ENCODE results near the gene MRPL16.
A peak's percentile ranks its signal among the peaks of the same experiment; 100 is the strongest.
"Not testable (repeated sequence)": the region's sequence is repeated elsewhere in the genome, so short reads cannot be mapped to it uniquely, and the experiment has no call there.

The MRPL16 gene

GRCh38 chr11:59810189-59810910 is at the start of gene MRPL16:
Gene MRPL16, minus strand, starts transcription at chr11:59810778. Its CDS starts 120 bp downstream, at chr11:59810658.
- peak; percentile 35 to 74 for DNase-seq

- DNase-seq: no peak
Observed at GRCh38 chr11:59859673-59860072, 49.1 kb upstream of the MRPL16 start.

- DNase-seq: no peak
Observed at GRCh38 chr11:59857439-59858434, 47.2 kb upstream of the MRPL16 start.

GRCh38 chr11:59854871-59855270 is 44.3 kb upstream of the MRPL16 start:
- DNase-seq: no peak

GRCh38 chr11:59851416-59851815 is 40.8 kb upstream of the MRPL16 start:
- DNase-seq: not testable (repeated sequence)

- DNase-seq: not testable (repeated sequence)
Observed at GRCh38 chr11:59849551-59849950, 39.0 kb upstream of the MRPL16 start.

GRCh38 chr11:59849129-59849528 is 38.6 kb upstream of the MRPL16 start:
- DNase-seq: no peak

GRCh38 chr11:59848439-59848838 is 37.9 kb upstream of the MRPL16 start:
- DNase-seq: not testable (repeated sequence)

GRCh38 chr11:59847626-59848025 is 37.0 kb upstream of the MRPL16 start:
- no peak for DNase-seq

GRCh38 chr11:59846556-59846955 is 36.0 kb upstream of the MRPL16 start:
- no peak for DNase-seq

- DNase-seq: no peak
Observed at GRCh38 chr11:59845399-59845798, 34.8 kb upstream of the MRPL16 start, which contains the start of gene CBLIF. Gene CBLIF, minus strand, starts transcription at chr11:59845499. Its CDS starts 46 bp downstream, at chr11:59845453.

GRCh38 chr11:59842316-59842715 is 31.7 kb upstream of the MRPL16 start:
- no peak for DNase-seq

GRCh38 chr11:59841514-59841913 is 30.9 kb upstream of the MRPL16 start:
- no peak for DNase-seq

- DNase-seq: no peak
Observed at GRCh38 chr11:59839615-59840014, 29.0 kb upstream of the MRPL16 start.

GRCh38 chr11:59833602-59834001 is 23.0 kb upstream of the MRPL16 start:
- no peak for DNase-seq

- DNase-seq: no peak
Observed at GRCh38 chr11:59829358-59829757, 18.8 kb upstream of the MRPL16 start.

GRCh38 chr11:59822989-59823566 is 12.5 kb upstream of the MRPL16 start:
- DNase-seq: no peak

- no peak for DNase-seq
Observed at GRCh38 chr11:59818572-59818971, 8.0 kb upstream of the MRPL16 start.

GRCh38 chr11:59816434-59816833 is 5.9 kb upstream of the MRPL16 start:
- DNase-seq: not testable (repeated sequence)

GRCh38 chr11:59815754-59816153 is 5.2 kb upstream of the MRPL16 start:
- no peak for DNase-seq

- DNase-seq: no peak
Observed at GRCh38 chr11:59814021-59814420, 3.4 kb upstream of the MRPL16 start.

- DNase-seq: no peak
Observed at GRCh38 chr11:59813364-59813763, 2.8 kb upstream of the MRPL16 start.

GRCh38 chr11:59812220-59812619 is 1.6 kb upstream of the MRPL16 start:
- no peak for DNase-seq

Measured in NCI-H187 (cell line).